Measurements from ENCODE around the gene BLVRA. TPM values are rescaled to one million over a fixed set of nuclear protein-coding genes. Genes with fewer than 3 reads are reported as not detected.

BLVRA gene
- total RNA-seq, 2 experiments from 2014 or later, result 0.91 TPM; not detected in 1

DNA sequence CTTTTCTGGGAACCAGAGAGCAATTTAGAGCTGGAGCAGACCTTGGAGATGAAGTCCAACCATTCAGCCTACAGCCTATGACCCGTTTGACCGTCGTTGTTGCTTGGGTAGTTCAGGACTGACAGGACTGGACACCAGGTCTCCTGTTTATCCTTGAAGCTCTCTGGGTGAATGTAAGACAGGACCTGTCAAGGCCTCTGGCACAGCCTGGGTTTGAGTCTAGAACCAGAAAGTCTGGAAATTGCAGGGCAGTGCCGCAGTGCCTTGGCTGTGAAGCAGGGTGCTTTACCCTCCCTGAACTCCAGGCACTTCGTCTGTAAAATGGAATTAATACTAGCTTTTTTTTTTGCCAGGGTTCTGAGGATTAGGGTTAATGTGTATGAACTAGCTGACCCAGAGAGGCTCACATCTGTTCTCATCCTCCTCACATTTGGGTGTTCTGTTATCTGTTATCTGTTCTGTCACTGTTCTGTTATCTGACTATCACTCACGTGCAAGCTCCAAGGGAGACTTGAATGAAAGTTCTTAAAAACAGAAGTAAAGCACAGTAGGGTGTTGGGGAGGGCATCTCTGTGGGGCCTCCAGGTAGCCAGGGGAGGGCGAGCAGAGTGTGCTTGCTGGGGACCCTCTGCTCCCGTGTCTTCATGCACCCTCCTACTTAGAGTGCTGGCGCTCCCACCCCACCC is 9.9 kb downstream of the BLVRA start:
- Histone ChIP-seq H3K27ac (ENCODE audit: low read depth, low read length, poor library complexity, severe bottlenecking) (no peak overlapping the region), H2AFZ (ENCODE audit: low read length) (no peak overlapping the region), H3K4me1 (ENCODE audit: insufficient read depth, low read length, poor library complexity, severe bottlenecking) (peaks cover 6% of the 10 kb centered on the region), H3K9me3 (ENCODE audit: low read length) (no peaks in the 10 kb centered on the region), H3K36me3 (ENCODE audit: insufficient read depth, low read length) (no peaks in the 10 kb centered on the region), H3K4me3 (ENCODE audit: low read depth, low read length, poor library complexity, severe bottlenecking) (no peak overlapping the region), H4K20me1 (ENCODE audit: insufficient read depth, low read length) (no peaks in the 10 kb centered on the region), H3K9me2 (ENCODE audit: insufficient read depth, low read length) (no peaks in the 10 kb centered on the region), H3K4me2 (ENCODE audit: low read length) (no peak overlapping the region), H3K79me2 (ENCODE audit: insufficient read depth, low read depth, low read length) (no peaks in the 10 kb centered on the region)
- CTCF ChIA-PET (ENCODE audit: unreplicated experiment), result interaction anchor here (0.6 kb wide), 1 partner anchor 227 kb away, joined by 4 read pairs; no protein-coding TSS in a partner anchor
- POLR2A ChIA-PET, result interaction anchor here (0.7 kb wide), 2 partner anchors 39 to 884 kb away, joined by 5 to 6 read pairs; partner anchors contain the start of gene COA1
- no peak for DNase-seq (ENCODE audit: low spot score)
- intact Hi-C loops (cut with micrococcal nuclease; ENCODE audit: unreplicated experiment), result no loop called here
- BruUV-seq (replicated peaks), result no TSS peak
- TF ChIP-seq, protein P1, sequence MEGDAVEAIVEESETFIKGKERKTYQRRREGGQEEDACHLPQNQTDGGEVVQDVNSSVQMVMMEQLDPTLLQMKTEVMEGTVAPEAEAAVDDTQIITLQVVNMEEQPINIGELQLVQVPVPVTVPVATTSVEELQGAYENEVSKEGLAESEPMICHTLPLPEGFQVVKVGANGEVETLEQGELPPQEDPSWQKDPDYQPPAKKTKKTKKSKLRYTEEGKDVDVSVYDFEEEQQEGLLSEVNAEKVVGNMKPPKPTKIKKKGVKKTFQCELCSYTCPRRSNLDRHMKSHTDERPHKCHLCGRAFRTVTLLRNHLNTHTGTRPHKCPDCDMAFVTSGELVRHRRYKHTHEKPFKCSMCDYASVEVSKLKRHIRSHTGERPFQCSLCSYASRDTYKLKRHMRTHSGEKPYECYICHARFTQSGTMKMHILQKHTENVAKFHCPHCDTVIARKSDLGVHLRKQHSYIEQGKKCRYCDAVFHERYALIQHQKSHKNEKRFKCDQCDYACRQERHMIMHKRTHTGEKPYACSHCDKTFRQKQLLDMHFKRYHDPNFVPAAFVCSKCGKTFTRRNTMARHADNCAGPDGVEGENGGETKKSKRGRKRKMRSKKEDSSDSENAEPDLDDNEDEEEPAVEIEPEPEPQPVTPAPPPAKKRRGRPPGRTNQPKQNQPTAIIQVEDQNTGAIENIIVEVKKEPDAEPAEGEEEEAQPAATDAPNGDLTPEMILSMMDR (conservative IDR thresholded peaks at IDR 0.05; ENCODE audit: low read length), result no peak
- TF ChIP-seq EZH2phosphoT487 (IDR thresholded peaks at IDR 0.05; ENCODE audit: borderline replicate concordance, low read depth, low read length), result no peak

DNA sequence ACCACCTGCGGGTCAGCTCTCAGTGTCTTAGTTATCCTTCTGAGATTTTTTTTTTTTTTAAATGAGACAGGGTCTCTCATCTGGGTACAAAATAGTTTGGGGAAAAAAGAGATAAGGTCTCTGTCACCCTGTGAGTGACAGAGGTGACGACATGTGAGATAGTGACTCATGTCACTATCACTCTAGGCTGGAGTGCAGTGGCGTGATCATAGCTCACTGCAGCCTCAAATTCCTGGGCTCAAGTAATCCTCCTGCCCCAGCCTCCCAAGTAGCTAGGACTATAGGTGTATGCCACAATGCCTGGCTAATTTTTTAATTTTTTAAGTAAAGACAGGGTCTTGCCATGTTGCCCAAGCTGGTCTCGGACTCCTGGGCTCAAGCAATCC is 10.4 kb downstream of the BLVRA start:
- BruUV-seq (replicated peaks), result no TSS peak
- Histone ChIP-seq H3K9me2 (ENCODE audit: insufficient read depth, low read length) (no peaks in the 10 kb centered on the region), H3K4me3 (ENCODE audit: low read depth, low read length, poor library complexity, severe bottlenecking) (no peak overlapping the region), H3K79me2 (ENCODE audit: insufficient read depth, low read depth, low read length) (no peaks in the 10 kb centered on the region), H3K4me2 (ENCODE audit: low read length) (no peak overlapping the region), H3K4me1 (ENCODE audit: insufficient read depth, low read length, poor library complexity, severe bottlenecking) (peaks cover 5% of the 10 kb centered on the region), H2AFZ (ENCODE audit: low read length) (no peak overlapping the region), H3K9me3 (ENCODE audit: low read length) (no peaks in the 10 kb centered on the region), H3K36me3 (ENCODE audit: insufficient read depth, low read length) (no peaks in the 10 kb centered on the region), H4K20me1 (ENCODE audit: insufficient read depth, low read length) (no peaks in the 10 kb centered on the region), H3K27ac (ENCODE audit: low read depth, low read length, poor library complexity, severe bottlenecking) (no peak overlapping the region)
- DNase-seq (ENCODE audit: low spot score), result no peak
- ChIA-PET POLR2A (interaction anchor here (0.7 kb wide), 2 partner anchors 40 to 883 kb away, joined by 5 to 6 read pairs; partner anchors contain the start of gene COA1), CTCF (ENCODE audit: unreplicated experiment) (interaction anchor here (0.6 kb wide), 1 partner anchor 226 kb away, joined by 4 read pairs; no protein-coding TSS in a partner anchor)
- TF ChIP-seq EZH2phosphoT487 (IDR thresholded peaks at IDR 0.05; ENCODE audit: borderline replicate concordance, low read depth, low read length), result no peak
- TF ChIP-seq, protein P1 (conservative IDR thresholded peaks at IDR 0.05; ENCODE audit: low read length), result no peak
- intact Hi-C loops (cut with micrococcal nuclease; ENCODE audit: unreplicated experiment), result no loop called here

DNA sequence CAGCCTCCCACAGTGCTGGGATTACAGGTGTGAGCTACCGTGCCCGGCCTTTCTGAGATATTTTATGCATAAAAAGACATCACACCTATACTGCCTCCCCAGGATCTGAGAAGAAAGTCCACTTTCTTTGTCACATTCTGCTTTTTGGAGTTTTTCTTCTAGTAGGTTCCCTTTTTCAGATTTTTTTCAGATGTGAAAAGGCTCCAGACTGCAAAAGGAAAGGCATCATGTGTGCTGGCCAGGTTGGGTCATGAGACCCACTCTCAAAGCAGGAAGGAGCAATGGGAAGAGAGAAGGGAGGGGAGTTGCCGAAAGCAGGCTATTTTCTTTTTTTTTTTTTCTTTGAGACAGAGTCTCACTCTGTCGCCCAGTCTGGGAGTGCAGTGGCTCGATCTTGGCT is 10.8 kb downstream of the BLVRA start:
- Histone ChIP-seq H3K4me3 (ENCODE audit: low read depth, low read length, poor library complexity, severe bottlenecking) (no peak overlapping the region), H3K27ac (ENCODE audit: low read depth, low read length, poor library complexity, severe bottlenecking) (no peak overlapping the region), H3K4me1 (ENCODE audit: insufficient read depth, low read length, poor library complexity, severe bottlenecking) (peaks cover 1% of the 10 kb centered on the region), H3K36me3 (ENCODE audit: insufficient read depth, low read length) (no peaks in the 10 kb centered on the region), H3K9me2 (ENCODE audit: insufficient read depth, low read length) (no peaks in the 10 kb centered on the region), H3K4me2 (ENCODE audit: low read length) (no peak overlapping the region), H2AFZ (ENCODE audit: low read length) (no peak overlapping the region), H4K20me1 (ENCODE audit: insufficient read depth, low read length) (no peaks in the 10 kb centered on the region), H3K9me3 (ENCODE audit: low read length) (no peaks in the 10 kb centered on the region), H3K79me2 (ENCODE audit: insufficient read depth, low read depth, low read length) (no peaks in the 10 kb centered on the region)
- ChIA-PET POLR2A (interaction anchor here (0.7 kb wide), 2 partner anchors 40 to 883 kb away, joined by 5 to 6 read pairs; partner anchors contain the start of gene COA1), CTCF (ENCODE audit: unreplicated experiment) (no interaction called here)
- intact Hi-C loops (cut with micrococcal nuclease; ENCODE audit: unreplicated experiment), result no loop called here
- BruUV-seq (replicated peaks), result no TSS peak
- no peak for DNase-seq (ENCODE audit: low spot score)
- no peak for TF ChIP-seq EZH2phosphoT487 (IDR thresholded peaks at IDR 0.05; ENCODE audit: borderline replicate concordance, low read depth, low read length)
- TF ChIP-seq, protein P1 (conservative IDR thresholded peaks at IDR 0.05; ENCODE audit: low read length), result no peak

Data from OCI-LY7 (cell line).